Right ventricle myocardium inferior (tissue), 1 donor: ENCODE data around the gene ECI1. TPM values are rescaled to one million over a fixed set of nuclear protein-coding genes. Genes with fewer than 3 reads are reported as not detected.

ENCODE experiments used
- ATAC-seq: fragments of 200-7000 bp; cut with Tn5 transposase; one replicate; pipeline ENCODE4 v1.9.1; 2020; ENCODE audit warnings: mild to moderate bottlenecking, moderate library complexity
- DNase-seq: peaks from one replicate; pipeline ENCODE4 v3.0.0; 2021; ENCODE audit errors: missing footprints
- intact Hi-C: fragments of 100-400 bp; cut with DNase I; formaldehyde crosslinking; loops from one replicate; pipeline ENCODE4 v1.11.0; 2022
- long read RNA-seq: library from polyadenylated mRNA; unstranded; transcript quantifications from one replicate; pipeline ENCODE4 v2.0.0, GENCODE V29; 2021
- total RNA-seq: library from RNA; stranded (reverse); fragmentation: NEBNext Ultra II Directional; extraction: Animal tissue kit (Norgen Biotek cat#: 25700); gene quantifications from one replicate; pipeline ENCODE4 v1.2.1, GENCODE V29; 2021
- donor health status: DM: no; HTN: yes; CAD: no; lungs with severe emphysema.

Gene ECI1, protein sequence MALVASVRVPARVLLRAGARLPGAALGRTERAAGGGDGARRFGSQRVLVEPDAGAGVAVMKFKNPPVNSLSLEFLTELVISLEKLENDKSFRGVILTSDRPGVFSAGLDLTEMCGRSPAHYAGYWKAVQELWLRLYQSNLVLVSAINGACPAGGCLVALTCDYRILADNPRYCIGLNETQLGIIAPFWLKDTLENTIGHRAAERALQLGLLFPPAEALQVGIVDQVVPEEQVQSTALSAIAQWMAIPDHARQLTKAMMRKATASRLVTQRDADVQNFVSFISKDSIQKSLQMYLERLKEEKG
- total RNA-seq = 205 TPM
- long read RNA-seq, transcript ECI1-206 (6 exons, 961 nt) = minor isoform, 18 of 161 reads
- long read RNA-seq, transcript ECI1-201 (7 exons, 1,541 nt) = major isoform, 127 of 161 reads
- long read RNA-seq, partial matches to known transcripts = 10 of 161 reads
- long read RNA-seq, other reads (novel, unspliced or antisense) = 6 of 161 reads

DNA sequence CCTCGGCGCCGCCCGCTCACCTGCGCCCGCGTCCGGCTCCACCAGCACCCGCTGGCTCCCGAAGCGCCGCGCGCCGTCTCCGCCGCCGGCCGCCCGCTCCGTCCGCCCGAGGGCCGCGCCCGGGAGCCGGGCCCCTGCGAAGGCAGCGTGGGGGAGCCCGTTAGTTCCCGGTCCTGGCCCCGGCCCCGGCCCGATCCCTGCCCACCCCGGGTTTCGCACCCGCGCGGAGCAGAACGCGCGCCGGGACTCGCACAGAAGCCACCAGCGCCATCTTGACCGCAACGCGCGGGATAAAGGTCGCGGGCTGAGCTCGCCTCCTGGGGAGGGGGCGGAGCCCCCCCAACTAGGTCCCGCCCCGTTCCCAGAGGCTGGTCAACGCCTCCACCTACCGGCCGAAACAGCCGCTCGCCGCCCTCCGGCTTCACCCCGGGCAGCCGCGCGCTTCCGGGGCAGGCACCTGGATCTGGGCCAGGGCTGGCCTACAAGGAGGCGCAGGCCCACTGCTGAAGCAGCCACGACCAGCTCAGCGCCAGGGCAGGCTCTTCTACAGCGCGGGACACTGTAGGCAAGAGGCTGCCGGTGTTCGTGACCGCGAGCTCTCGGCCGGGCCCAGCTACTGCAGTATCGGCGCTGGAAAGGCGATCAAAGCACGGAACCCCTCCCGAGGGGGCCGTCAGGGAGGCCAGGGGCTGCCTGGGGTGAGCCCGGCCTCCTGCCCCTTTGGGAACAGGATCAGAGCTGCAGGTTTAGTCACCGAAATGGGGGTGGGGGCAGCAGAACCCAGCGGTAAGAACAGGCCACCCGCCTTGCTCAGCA, at the start of gene ECI1:
TSS of gene ECI1 (minus strand) at position 292 of the 816 bp plus-strand sequence. CDS start at position 271, 21 bp downstream.
- intact Hi-C loops = loop anchor here (1.0 to 5.0 kb wide), 4 partner anchors 17 to 94 kb away; partner anchors contain the start of genes MLST8, RNPS1 and TRAF7
- DNase-seq (peak; percentile 98), ATAC-seq (peak; percentile 99)

DNA sequence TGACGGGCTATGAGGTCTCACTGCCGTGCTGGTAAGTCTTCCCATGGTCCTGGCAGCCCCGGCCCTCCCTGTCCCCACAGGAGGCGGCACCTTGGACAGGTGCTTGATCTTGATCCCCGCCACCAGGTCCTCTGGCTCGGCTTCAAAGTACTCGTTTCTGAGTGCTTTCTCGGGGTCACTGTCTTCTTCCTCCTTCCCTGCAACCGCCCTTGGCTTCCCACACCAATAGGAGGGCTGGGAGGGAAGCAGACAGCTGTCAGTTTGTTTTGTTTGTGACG, 48.5 kb upstream of the ECI1 start:
- no peak for ATAC-seq
- intact Hi-C loops = no loop called here
- no peak for DNase-seq

DNA sequence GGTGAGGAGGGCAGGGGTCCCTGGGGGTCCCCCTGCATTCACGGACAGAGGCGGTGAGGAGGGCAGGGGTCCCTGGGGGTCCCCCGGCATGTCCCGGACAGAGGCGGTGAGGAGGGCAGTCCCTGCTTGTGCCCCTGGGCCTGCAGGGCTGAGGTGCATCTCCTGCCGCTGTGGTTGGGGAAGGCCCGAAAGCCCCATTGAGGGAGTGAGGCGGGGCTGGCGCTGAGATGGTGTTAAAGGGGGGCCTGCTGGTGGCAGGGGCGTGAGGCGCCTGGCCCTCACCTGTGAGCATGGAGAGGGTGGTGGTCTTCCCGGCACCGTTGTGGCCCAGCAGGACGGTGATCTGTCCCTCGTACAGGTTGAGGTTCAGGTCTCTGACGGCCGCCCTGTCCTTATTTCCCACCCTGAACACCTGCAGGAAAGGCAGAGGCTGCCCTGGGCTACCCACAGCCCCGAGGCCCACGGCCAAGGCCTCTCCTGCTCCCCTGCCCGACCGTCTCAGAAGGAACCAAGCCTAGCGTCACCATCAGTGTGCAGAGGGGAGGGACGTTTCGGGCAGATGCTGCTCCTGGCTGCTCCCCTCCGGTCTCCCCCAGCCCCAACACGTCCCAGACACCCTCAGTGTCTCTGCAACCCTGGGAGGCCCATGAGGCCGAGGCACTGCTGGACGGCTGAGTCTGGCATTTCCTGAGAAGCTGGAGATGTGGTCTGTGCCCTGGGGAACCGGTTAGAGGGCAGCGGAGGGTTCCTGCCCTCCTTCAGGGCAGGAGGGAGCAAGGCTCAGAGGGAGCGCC, 47.9 kb upstream of the ECI1 start:
- no peak for ATAC-seq
- no peak for DNase-seq
- intact Hi-C loops = no loop called here

DNA sequence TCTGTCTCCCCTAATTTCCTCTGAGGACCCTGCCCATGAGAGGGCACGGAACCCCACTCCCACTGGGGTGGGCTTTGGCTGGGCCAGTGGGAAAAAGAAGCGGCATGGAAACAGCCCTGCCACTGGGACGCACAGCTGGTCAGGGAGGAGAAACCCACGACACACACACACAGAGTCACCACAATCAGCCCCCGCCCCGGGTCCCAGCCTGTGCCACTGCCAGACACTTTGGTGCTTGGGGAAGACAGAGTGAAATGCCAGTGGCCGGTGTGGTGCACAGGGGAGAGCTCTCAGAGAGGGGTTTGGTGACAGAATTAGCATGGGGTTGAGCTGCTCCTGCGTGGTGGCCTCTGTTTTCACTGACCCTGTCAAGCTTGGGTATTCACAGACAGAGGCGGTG, 47.2 kb upstream of the ECI1 start:
- ATAC-seq (no peak), DNase-seq (no peak)
- intact Hi-C loops = no loop called here

DNA sequence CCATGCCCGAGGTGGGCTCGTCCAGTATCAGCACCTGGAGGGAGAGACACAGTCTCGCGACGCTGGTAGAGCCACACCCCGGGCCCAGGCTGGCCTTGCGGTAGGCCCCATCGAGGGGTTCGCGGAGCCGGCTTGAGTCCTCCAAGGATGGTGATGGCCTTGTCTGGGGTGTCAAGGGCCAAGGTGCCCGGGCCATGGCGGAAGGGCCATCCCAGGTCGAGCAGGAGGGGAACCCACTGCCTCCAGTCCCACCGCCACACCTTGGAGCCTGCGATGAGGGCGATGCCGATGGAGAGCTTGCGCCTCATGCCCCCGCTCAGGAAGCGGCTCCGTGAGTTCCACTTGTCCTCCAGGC, 46.1 kb upstream of the ECI1 start:
- DNase-seq (no peak), ATAC-seq (no peak)
- intact Hi-C loops = no loop called here

DNA sequence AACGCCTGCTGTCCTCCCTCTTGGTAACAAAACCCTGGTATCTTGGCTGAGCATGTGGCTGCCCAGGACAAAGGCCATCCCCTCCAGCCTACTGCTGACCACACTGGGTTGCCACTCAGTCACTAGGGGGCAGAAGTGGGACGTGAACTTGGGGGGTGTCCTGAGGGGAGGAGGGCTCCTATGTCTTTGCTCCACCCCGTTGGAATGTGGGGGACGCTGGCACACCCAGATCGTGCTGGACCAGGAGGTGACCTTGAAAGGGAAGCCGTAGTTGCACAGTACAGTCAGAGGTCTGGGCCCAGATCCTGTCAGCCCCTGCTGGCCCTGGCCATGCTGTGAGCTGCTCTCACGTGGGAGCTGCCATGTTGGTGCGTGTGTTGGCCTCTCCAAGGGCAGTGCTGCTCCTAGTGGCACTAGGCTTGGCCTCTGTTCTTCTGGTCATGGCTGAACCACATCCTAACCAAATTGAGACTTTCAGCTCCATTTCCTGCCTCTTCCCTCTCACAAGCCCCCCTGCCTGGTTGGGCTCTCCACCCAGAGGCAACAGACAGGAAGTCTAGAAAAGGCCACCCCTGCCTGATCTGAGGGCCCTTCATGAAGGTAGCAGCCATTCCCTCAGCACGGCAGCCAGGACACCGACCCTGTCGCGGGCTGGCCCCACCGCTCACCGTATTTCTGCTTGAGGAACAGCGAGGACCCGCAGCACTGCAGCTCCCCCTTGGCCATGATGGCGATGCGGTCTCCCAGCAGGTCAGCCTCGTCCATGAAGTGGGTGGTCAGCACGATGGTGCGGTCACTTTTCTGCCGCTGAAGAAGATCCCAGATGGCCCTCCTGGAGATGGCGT, 45.5 kb upstream of the ECI1 start:
- intact Hi-C loops = no loop called here
- DNase-seq = no peak

DNA sequence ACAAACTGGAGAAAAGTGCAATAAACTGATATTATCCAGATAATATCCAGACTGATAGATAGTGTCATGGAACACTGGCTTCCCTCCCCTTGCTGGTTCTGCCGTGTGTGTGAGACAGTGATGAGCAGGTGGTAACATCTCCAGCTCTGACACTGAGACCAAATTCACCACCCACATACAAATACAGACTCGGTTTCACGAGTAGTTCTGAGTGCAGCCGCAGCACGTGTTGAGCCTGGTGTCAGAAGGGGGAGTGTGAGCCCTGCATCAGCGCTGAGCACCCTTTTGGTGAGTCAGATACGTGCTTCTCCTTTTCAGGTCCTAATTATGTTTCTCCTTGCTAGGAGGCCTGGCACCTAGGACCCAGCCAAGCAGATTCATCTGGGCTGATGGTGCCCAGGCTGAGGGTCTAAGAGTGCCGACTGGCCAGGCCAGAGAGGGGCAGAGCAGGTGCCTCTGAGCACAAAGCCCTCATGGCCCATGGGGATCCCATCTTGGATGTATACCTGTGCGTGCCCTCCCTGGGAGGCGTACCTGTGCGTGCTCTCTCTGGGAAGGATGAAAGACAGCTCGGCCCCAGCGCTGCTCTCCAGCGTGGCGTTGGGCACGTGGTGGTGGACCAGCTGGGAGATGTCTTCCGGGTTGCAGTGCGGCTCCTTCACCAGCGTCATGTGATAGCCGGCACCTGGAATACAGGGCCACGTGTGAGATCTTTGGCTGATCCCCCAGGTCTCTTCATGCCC, 43.8 kb upstream of the ECI1 start:
- DNase-seq (no peak), ATAC-seq (no peak)
- intact Hi-C loops = no loop called here

More for the DNA sequence above, 45.5 kb upstream of the ECI1 start:
- ATAC-seq = peak; percentile 42

DNA sequence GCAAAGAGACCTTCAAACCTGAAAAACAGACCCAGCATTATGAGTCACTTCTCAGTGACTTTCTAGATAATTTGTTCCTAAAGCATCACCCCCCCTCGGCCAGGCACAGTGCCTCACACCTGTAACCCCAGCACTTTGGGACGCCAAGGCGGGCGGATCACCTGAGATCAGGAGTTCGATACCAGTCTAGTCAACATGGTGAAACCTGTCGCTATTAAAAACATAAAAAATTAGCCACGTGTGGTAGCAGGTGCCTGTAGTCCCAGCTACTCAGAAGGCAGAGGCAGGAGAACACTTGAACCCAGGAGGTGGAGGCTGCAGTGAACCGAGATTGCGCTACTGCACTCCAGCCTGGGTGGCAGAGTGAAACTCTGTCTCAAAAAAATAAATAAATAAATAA, 40.8 kb upstream of the ECI1 start:
- DNase-seq (no peak), ATAC-seq (no peak)
- intact Hi-C loops = no loop called here

DNA sequence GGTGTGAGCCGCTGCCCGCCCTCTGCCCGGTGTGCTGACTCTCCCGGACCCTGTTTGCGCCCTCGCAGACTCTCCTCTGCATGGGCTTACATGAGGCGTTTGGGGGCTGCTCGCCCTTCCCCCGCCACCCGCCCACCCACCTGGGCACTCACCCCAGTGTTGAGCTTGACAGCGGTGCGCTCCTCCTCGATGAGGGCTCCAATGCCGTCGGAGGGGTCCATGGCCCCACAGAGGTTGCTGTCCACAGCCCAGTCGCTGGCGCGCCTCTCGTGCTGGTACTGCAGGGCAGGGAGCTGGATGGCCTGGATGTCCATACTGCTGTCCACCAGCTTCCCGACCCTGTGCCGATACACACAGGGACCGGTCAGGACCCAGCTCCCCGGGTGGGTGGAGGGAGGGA, 37.9 kb upstream of the ECI1 start:
- no peak for ATAC-seq
- DNase-seq = no peak
- intact Hi-C loops = no loop called here

DNA sequence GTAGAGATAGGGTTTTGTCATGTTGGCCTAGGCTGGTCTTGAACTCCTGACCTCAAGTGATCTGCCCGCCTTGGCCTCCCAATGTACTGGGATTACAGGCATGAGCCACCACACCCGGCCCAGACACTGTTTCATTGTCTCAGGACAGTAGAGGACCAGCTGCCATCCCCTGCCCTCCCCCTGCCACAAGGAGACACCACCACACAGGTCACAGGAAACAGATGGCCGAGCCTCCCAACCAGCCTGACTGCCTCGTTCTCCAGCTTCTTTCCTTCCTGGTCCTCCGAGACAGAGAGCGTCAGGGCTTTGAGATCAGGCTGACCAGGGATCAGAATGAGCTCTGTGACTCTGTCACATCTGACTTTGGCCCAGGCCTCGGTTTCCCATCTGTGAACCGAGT, 37.3 kb upstream of the ECI1 start:
- no peak for DNase-seq
- intact Hi-C loops = no loop called here

DNA sequence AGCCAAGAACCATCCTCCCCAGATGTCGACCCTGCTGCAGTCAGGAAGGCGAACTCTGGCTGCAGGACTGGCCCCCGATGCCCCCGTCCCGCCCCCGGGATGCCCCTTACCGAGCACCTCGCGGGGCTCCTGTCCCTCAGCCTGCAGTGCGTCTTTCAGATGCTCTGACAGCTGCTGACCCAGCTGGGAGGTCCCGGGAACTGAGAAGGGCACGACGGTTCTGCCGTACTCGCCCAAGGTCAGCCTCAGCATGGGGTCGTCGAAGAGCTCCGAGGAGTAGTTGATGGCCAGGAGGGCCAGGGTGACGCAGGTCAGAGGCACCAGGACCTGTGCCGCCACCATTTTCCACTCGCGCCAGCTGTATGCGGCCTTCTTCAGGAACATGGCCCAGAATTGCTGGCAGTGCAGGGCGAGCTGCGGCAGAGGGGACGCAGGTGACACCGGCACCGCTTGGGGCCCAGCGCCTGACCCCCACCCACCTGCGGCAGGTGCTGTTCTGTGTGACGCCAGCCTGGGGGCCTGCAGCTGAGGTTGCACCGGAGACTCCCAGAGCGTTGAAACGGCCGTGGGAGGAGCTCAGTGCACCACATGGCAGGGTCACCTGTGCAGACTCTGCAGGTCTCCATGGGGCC, 36.6 kb upstream of the ECI1 start:
- intact Hi-C loops = no loop called here
- DNase-seq = no peak
- ATAC-seq = no peak

More for the DNA sequence above, 37.3 kb upstream of the ECI1 start:
- no peak for ATAC-seq

DNA sequence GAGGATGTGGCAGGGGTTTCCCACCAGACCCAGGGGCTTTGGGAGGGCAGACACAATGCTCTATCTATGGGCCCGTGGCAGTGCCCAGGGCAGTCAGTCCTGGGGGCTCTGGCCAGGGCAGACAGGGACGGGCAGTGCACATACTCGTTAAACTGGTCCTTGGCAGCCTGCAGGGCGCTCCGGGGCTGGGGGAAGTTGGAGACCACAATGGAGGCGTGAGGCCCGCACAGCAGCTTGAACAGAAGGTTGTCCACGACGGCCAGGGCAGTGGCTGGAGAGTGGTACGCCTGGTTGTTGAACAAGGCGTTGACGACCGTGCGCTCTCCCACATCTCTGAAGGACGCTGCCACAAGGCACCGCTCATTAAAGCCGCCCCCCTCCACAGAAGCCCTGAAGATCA, 35.2 kb upstream of the ECI1 start:
- DNase-seq (no peak), ATAC-seq (no peak)
- intact Hi-C loops = no loop called here

DNA sequence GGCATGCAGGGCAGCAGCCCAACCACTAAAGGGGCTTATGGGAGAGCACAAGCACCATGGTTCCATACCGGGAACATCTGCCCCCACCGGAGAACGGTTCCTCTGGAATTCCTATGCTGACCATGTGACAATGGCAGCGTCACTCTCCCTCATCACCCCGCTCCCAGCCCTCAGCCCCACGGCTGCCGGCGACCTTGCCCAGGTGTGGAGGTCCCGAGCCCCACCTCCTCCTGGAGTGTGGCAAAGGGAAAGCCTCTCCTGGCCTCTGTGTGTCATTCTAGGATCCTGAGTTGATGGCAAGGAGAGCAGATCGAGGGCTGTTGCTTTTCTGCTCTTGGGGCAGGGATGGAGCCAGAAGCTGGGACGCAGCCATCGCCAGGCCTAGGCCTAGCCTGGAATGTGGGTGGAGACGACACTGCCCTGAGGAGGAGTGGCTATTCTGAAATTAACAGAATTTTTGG, 34.4 kb upstream of the ECI1 start:
- intact Hi-C loops = no loop called here
- no peak for DNase-seq
- ATAC-seq = no peak

DNA sequence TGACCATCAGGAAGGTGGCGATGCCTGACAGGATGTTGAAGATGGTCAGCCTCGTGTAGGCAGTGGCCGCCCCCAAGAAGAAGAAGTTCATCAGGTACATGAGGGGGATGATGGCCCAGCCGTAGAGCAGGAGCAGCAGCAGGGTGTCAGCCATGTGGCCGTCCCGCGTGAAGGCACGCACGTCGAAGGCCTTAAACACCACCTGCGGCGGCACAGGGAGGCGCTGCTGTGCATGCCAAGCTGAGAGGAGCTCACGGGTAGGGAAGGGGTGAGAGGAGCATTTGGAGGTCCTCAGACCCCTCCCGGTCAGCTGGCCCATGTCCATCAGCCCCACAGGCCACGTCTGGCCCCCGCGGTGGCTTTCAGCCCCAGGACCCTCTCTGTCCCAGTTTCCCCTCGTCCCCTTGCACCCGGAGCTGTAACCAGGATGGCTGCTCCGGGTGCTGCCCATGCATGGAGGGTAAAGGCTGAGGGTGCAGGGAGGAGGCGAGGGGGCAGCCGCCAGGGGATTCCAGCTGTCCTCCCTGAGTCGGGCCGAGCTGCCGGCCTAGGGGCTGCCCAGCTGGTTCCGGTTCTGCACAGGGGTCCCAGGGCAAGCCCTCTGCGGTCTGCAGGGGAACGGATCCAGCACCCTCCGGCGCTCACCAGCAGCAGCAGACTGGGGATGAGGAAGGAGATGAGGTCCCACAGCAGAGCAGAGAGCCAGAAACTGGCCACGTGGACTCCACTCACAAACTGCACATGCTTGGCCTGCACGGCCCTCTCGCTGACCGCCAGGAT, 33.6 kb upstream of the ECI1 start:
- no peak for DNase-seq
- ATAC-seq = no peak

DNA sequence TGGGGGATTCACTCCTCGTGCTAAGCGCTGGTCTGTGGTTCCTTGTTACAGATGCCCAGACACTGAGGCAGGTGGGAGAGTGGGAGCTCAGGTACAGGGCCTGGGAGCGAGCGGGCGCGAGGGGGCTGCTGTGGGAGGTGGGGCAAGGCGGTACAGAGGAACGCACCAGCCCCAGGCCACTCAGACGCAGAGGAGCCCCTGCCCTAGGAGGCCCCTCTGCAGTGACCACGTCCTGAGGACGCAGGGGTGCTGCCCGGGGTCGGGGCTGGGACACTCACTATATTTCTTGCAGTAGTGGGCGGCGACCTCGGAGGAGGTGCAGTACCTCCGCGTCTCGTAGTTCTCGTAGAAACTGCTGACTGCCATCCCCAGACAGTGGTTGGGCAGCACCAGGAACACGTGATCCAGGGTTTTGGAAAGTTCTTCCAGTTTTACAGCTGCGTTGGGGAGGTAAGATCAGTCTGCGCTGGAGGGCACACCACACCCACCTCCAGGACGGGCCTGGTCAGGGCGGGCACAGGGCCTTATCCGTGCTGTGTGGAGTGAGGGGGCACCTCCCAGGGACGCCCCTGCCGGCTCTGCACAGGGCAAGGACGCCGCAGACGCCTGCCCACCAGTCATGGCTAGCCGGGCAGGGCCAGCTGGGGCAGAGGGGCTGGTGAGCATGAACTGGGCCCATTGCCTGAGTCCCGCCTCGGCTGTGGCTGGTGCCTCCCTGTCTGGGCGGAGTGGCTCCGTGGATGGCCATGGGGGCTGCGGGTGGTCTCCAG, 32.8 kb upstream of the ECI1 start:
- intact Hi-C loops = no loop called here
- ATAC-seq (no peak), DNase-seq (no peak)

More for the DNA sequence above, 33.6 kb upstream of the ECI1 start:
- intact Hi-C loops = no loop called here
